Measurements from ENCODE around the gene CEP55. TPM values are rescaled to one million over a fixed set of nuclear protein-coding genes. Genes with fewer than 3 reads are reported as not detected.

The CEP55 gene
- total RNA-seq, 1 donor from 2014 or later = 3.2 TPM

- H3K4me1 ChIP-seq = peaks cover 91% of the 10 kb centered on the region
- H3K9me3 ChIP-seq = no peaks in the 10 kb centered on the region
- peak overlapping the region; percentile 95 for H3K27ac ChIP-seq
- H3K36me3 ChIP-seq = no peaks in the 10 kb centered on the region
- no peaks in the 10 kb centered on the region for H3K27me3 ChIP-seq
- no peak for DNase-seq (ENCODE audit: extremely low spot score in 2 of 2)
- H3K4me3 ChIP-seq = no peak overlapping the region
- TF ChIP-seq POLR2A (IDR thresholded peaks at IDR 0.05) (no peak), POLR2AphosphoS5 (IDR thresholded peaks at IDR 0.05; ENCODE audit: insufficient read depth in 1 of 2, low read depth in 1 of 2) (no peak)
- TF ChIP-seq, protein P1, sequence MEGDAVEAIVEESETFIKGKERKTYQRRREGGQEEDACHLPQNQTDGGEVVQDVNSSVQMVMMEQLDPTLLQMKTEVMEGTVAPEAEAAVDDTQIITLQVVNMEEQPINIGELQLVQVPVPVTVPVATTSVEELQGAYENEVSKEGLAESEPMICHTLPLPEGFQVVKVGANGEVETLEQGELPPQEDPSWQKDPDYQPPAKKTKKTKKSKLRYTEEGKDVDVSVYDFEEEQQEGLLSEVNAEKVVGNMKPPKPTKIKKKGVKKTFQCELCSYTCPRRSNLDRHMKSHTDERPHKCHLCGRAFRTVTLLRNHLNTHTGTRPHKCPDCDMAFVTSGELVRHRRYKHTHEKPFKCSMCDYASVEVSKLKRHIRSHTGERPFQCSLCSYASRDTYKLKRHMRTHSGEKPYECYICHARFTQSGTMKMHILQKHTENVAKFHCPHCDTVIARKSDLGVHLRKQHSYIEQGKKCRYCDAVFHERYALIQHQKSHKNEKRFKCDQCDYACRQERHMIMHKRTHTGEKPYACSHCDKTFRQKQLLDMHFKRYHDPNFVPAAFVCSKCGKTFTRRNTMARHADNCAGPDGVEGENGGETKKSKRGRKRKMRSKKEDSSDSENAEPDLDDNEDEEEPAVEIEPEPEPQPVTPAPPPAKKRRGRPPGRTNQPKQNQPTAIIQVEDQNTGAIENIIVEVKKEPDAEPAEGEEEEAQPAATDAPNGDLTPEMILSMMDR (IDR thresholded peaks at IDR 0.05) = no peak
- intact Hi-C loops (cut with DNase I) = no loop called here
Observed at GRCh38 chr10:93475871-93476270, 20.5 kb upstream of the CEP55 start.

DNA sequence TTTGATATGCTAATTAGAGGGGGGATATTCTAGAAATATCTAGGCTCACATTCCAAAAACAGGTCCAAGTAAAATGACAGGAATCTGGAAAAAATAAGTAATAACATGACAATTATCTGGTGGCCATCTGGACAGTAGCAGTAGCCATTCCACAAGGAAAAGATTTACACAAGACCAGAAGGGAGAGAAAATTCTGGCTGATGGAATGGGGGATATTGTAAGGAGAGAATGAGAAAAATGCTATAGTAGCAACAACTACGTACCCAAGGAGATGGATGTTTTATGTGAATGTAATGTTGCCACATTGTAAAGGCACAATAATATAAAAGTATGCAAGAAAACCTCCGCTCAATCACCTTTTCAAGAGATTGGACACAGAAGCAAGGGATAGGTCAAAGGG, 19.7 kb upstream of the CEP55 start:
- intact Hi-C loops (cut with DNase I) = no loop called here
- Histone ChIP-seq H3K27me3 (no peaks in the 10 kb centered on the region), H3K4me1 (peaks cover 85% of the 10 kb centered on the region), H3K4me3 (no peak overlapping the region), H3K9me3 (no peaks in the 10 kb centered on the region), H3K27ac (peak overlapping the region; percentile 95), H3K36me3 (no peaks in the 10 kb centered on the region)
- no peak for TF ChIP-seq POLR2AphosphoS5 (IDR thresholded peaks at IDR 0.05; ENCODE audit: insufficient read depth in 1 of 2, low read depth in 1 of 2)
- TF ChIP-seq, protein P1 (IDR thresholded peaks at IDR 0.05) = no peak
- no peak for TF ChIP-seq POLR2A (IDR thresholded peaks at IDR 0.05)
- DNase-seq (ENCODE audit: extremely low spot score in 2 of 2) = no peak

DNA sequence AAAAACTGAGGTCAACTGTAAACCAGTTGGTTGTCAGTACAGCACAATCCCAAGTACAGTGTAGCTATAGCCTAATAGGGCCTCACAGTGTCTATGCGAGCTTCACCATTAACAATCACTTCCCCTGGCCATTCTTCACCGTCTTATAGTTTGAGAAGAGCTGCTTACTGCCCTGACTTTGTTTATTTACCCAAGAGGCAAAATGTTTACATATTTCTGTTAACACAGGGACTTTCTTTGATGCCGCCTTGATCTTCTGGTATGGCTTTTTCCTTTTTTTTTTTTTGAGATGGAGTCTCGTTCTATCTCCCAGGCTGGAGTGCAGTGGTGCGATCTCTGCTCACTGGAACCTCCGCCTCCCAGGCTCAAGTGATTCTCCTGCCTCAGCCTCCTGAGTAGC, 17.5 kb upstream of the CEP55 start:
- no peaks in the 10 kb centered on the region for H3K36me3 ChIP-seq
- peak overlapping the region; percentile 95 for H3K27ac ChIP-seq
- peaks cover 63% of the 10 kb centered on the region for H3K4me1 ChIP-seq
- no peaks in the 10 kb centered on the region for H3K27me3 ChIP-seq
- H3K4me3 ChIP-seq = peak overlapping the region in 1 of 2 donors; percentile 62
- intact Hi-C loops (cut with DNase I) = no loop called here
- peak in 1 of 2 donors; percentile 27 for DNase-seq (ENCODE audit: extremely low spot score in 2 of 2)
- no peak for TF ChIP-seq POLR2AphosphoS5 (IDR thresholded peaks at IDR 0.05; ENCODE audit: insufficient read depth in 1 of 2, low read depth in 1 of 2)
- H3K9me3 ChIP-seq = no peaks in the 10 kb centered on the region

DNA sequence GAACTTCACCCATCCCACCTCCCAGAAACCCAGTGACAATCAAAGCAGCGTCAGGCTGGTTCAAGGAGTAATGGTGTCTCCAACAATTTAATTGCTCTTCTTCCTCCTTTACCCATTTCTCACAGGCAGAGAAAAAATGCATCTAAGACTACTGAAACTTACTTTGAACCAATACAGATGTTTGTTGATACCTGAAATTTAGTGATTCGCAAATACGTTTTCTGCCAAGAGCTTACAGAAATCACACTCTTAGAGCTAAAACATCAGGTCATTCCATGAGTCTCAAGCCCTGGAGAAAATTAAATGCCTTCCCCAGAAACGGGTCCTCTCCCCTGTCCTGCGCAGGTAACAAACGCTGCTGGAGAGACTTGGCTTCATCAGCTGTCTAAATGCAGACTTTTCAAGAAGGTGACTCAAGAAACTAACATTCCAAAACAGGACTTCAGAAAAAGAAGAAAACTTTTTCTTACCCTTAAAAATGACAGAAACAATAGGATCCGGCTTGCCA, 14.7 kb upstream of the CEP55 start:
- intact Hi-C loops (cut with DNase I) = loop anchor here (1.0 kb wide), 2 partner anchors 46 to 105 kb away; no protein-coding TSS in a partner anchor
- H3K27me3 ChIP-seq = no peaks in the 10 kb centered on the region
- H3K4me1 ChIP-seq = peaks cover 35% of the 10 kb centered on the region
- H3K27ac ChIP-seq = peak overlapping the region; percentile 95
- no peak for DNase-seq (ENCODE audit: extremely low spot score in 2 of 2)
- no peaks in the 10 kb centered on the region for H3K36me3 ChIP-seq
- H3K4me3 ChIP-seq = peak overlapping the region; percentile 54 to 62
- H3K9me3 ChIP-seq = no peaks in the 10 kb centered on the region
- TF ChIP-seq POLR2A (IDR thresholded peaks at IDR 0.05) (no peak), POLR2AphosphoS5 (IDR thresholded peaks at IDR 0.05; ENCODE audit: insufficient read depth in 1 of 2, low read depth in 1 of 2) (no peak)
- TF ChIP-seq, protein P1 (IDR thresholded peaks at IDR 0.05) = no peak

DNA sequence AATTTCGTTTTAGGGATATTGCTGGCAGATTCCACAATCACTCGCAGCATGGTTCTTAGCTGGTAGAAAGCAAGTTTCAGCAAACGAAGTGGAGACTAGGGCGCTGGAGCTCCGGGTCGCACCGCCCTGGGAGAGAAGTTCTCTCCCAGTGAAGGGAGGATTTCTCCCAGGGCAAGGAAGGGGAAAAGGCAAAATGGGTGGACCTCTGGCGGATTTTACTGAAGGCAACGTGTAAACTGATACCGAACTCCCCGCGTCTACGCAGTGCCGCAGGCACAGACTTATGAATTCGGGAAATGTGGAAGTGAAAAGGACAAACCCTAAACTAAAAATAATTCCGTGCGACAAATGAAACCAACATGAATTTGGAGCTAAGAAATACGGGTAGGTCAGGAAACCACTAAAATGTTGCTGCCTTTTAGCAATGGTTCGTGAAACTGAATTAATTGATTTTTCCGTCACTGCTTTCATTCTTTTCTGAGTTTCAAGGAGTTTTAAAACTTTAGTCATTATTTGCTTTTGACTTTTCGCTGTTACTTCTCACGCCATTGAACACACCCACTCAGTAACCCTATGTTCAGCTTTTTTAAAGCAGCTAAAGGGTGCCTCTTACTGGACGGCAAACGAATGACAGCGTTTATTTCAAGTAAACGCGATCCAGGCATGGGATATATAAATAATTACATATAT, 14.1 kb upstream of the CEP55 start, which contains the start of gene MYOF:
Gene MYOF (minus strand): TSS at position 190 of the 690 bp plus-strand sequence. CDS start 140 bp downstream, at position 50.
- H3K4me1 ChIP-seq = peaks cover 30% of the 10 kb centered on the region
- no peaks in the 10 kb centered on the region for H3K36me3 ChIP-seq
- TF ChIP-seq, protein P1 (IDR thresholded peaks at IDR 0.05) = peak in 2 of 3 experiments; percentile 46 to 62
- TF ChIP-seq POLR2A (IDR thresholded peaks at IDR 0.05) (peak in 1 of 2 donors; percentile 74), POLR2AphosphoS5 (IDR thresholded peaks at IDR 0.05; ENCODE audit: insufficient read depth in 1 of 2, low read depth in 1 of 2) (peak; percentile 67 to 90)
- peak in 1 of 2 donors; percentile 91 for DNase-seq (ENCODE audit: extremely low spot score in 2 of 2)
- H3K9me3 ChIP-seq = no peaks in the 10 kb centered on the region
- peak within 1 kb of the TSS; percentile 95 for H3K27ac ChIP-seq
- H3K27me3 ChIP-seq = no peaks in the 10 kb centered on the region
- intact Hi-C loops (cut with DNase I) = loop anchor here (1.0 kb wide), 1 partner anchor 106 kb away; no protein-coding TSS in a partner anchor
- H3K4me3 ChIP-seq = peak within 1 kb of the TSS; percentile 54 to 62

All from vagina (tissue), 2 donors.